Measurements from ENCODE around the gene PTPN18.
A peak's percentile ranks its signal among the peaks of the same experiment; 100 is the strongest.
"Not testable (repeated sequence)": the region's sequence is repeated elsewhere in the genome, so short reads cannot be mapped to it uniquely, and the experiment has no call there.

Gene PTPN18

GRCh38 chr2:130355578-130356431 is at the start of gene PTPN18:
Gene PTPN18, plus strand, starts transcription at chr2:130356056. Its CDS starts 52 bp downstream, at chr2:130356108.
- DNase-seq = peak; percentile 64

- DNase-seq = no peak
Observed at GRCh38 chr2:130307850-130308249, 48.0 kb upstream of the PTPN18 start.

- no peak for DNase-seq
Observed at GRCh38 chr2:130310881-130311280, 45.0 kb upstream of the PTPN18 start.

- no peak for DNase-seq
Observed at GRCh38 chr2:130313812-130314334, 42.0 kb upstream of the PTPN18 start.

GRCh38 chr2:130314377-130314776 is 41.5 kb upstream of the PTPN18 start:
- DNase-seq = no peak

- DNase-seq = no peak
Observed at GRCh38 chr2:130316596-130316995, 39.3 kb upstream of the PTPN18 start.

- DNase-seq = no peak
Observed at GRCh38 chr2:130318906-130319305, 37.0 kb upstream of the PTPN18 start.

GRCh38 chr2:130319536-130319935 is 36.3 kb upstream of the PTPN18 start:
- DNase-seq = no peak

- DNase-seq = no peak
Observed at GRCh38 chr2:130327703-130328527, 27.9 kb upstream of the PTPN18 start.

GRCh38 chr2:130328710-130329109 is 27.1 kb upstream of the PTPN18 start:
- no peak for DNase-seq

- peak; percentile 55 for DNase-seq
Observed at GRCh38 chr2:130332271-130333073, 23.4 kb upstream of the PTPN18 start.

- not testable (repeated sequence) for DNase-seq
Observed at GRCh38 chr2:130333253-130333652, 22.6 kb upstream of the PTPN18 start.

GRCh38 chr2:130334026-130334425 is 21.8 kb upstream of the PTPN18 start:
- no peak for DNase-seq

- no peak for DNase-seq
Observed at GRCh38 chr2:130335226-130335625, 20.6 kb upstream of the PTPN18 start.

- no peak for DNase-seq
Observed at GRCh38 chr2:130336150-130336876, 19.5 kb upstream of the PTPN18 start.

- peak; percentile 83 for DNase-seq
Observed at GRCh38 chr2:130336877-130337734, 18.8 kb upstream of the PTPN18 start.

- no peak for DNase-seq
Observed at GRCh38 chr2:130337735-130338325, 18.0 kb upstream of the PTPN18 start.

- no peak for DNase-seq
Observed at GRCh38 chr2:130338793-130339345, 17.0 kb upstream of the PTPN18 start.

GRCh38 chr2:130339885-130340745 is 15.7 kb upstream of the PTPN18 start:
- DNase-seq = no peak
